Keratinocyte (primary cell): ENCODE measurements around the gene MAST2.

Source experiments
- EZH2 ChIP-seq: IDR thresholded peaks from one replicate; pipeline ENCODE4 v1.6.1; 2012; ENCODE audit warnings: inconsistent platforms, mild to moderate bottlenecking, low read length, moderate library complexity
- TF ChIP-seq, protein P1 (sequence below), 3 experiments: IDR thresholded peaks in 1 of 3; conservative IDR thresholded peaks in 1 of 3; optimal IDR thresholded peaks in 1 of 3; 2 replicates in 2 of 3; 3 replicates in 1 of 3; pipeline versions ENCODE3 to v1.5.1; 2011; ENCODE audit warnings: low read length in 3 of 3, mild to moderate bottlenecking in 3 of 3, moderate library complexity in 2 of 3, control low read depth in 1 of 3, inconsistent platforms in 1 of 3; ENCODE audit not compliant: insufficient read depth in 2 of 3; ENCODE audit errors: extremely low read depth in 1 of 3

DNA sequence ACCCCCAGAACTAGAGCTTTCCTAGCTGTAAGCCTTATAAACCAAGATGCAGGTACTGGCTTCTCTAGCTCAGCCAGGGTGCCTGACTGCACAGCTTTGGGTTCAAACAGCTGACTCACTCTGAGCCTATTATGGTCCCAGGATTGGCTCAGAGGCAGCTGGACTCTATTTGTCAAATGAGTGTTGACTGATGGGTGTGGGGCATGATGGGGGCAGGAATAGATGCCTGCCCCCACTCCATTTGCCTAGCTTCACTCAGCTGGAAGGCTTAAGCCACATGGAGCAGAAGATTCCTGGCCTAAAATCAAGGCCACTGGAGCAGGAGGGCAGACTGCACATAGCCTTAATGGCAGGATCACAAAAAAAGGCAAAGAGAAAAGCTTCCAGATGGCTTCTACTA lies 238.6 kb downstream of the MAST2 start:
- TF ChIP-seq, protein P1, sequence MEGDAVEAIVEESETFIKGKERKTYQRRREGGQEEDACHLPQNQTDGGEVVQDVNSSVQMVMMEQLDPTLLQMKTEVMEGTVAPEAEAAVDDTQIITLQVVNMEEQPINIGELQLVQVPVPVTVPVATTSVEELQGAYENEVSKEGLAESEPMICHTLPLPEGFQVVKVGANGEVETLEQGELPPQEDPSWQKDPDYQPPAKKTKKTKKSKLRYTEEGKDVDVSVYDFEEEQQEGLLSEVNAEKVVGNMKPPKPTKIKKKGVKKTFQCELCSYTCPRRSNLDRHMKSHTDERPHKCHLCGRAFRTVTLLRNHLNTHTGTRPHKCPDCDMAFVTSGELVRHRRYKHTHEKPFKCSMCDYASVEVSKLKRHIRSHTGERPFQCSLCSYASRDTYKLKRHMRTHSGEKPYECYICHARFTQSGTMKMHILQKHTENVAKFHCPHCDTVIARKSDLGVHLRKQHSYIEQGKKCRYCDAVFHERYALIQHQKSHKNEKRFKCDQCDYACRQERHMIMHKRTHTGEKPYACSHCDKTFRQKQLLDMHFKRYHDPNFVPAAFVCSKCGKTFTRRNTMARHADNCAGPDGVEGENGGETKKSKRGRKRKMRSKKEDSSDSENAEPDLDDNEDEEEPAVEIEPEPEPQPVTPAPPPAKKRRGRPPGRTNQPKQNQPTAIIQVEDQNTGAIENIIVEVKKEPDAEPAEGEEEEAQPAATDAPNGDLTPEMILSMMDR (optimal IDR thresholded peaks at IDR 0.05 in 1 of 3, IDR thresholded peaks at IDR 0.05 in 1 of 3, conservative IDR thresholded peaks at IDR 0.05 in 1 of 3; ENCODE audit: extremely low read depth in 1 of 3, insufficient read depth in 2 of 3, low read length in 3 of 3): no peak
- no peak for TF ChIP-seq EZH2
